ENCODE measurements around the gene DUS3L. TPM values are rescaled to one million over a fixed set of nuclear protein-coding genes. Genes with fewer than 3 reads are reported as not detected.

Gene DUS3L
- total and polyA plus RNA-seq, 2 experiments from 2014 or later: 26.7 to 28.9 TPM

DNA sequence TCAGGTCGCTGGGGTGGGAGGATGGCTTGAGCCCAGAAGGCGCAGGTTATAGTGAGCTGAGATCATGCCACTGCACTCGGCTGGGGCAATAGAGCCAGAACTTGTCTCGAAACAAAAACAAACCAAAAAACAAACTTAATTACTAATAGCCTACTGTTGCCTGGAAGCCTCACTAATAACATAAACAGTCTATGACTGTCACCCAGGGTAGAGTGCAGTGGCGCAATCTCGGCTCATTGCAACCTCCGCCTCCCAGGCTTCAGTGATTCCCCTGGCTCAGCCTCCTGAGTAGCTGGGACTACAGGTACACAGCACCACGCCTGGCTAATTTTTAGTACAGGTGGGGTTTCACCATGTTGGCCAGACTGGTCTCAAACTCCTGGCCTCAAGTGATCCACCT lies 52.5 kb downstream of the DUS3L start:
- H3K4me2 ChIP-seq: no peak overlapping the region
- DNase-seq (ENCODE audit: low spot score): no peak
- no peaks in the 10 kb centered on the region for H3K36me3 ChIP-seq (replicated peaks; ENCODE audit: insufficient read depth, low read depth)
- H3K9me3 ChIP-seq (ENCODE audit: low read depth): no peaks in the 10 kb centered on the region
- no peaks in the 10 kb centered on the region for H3K9me2 ChIP-seq (replicated peaks; ENCODE audit: insufficient read depth)
- WGBS (ENCODE audit: low lambda C conversion rate, missing lambda C conversion rate): 81% methylated on average over 8 of the region's 8 CpGs
- no peaks in the 10 kb centered on the region for H3K79me2 ChIP-seq
- TF ChIP-seq, protein P1, sequence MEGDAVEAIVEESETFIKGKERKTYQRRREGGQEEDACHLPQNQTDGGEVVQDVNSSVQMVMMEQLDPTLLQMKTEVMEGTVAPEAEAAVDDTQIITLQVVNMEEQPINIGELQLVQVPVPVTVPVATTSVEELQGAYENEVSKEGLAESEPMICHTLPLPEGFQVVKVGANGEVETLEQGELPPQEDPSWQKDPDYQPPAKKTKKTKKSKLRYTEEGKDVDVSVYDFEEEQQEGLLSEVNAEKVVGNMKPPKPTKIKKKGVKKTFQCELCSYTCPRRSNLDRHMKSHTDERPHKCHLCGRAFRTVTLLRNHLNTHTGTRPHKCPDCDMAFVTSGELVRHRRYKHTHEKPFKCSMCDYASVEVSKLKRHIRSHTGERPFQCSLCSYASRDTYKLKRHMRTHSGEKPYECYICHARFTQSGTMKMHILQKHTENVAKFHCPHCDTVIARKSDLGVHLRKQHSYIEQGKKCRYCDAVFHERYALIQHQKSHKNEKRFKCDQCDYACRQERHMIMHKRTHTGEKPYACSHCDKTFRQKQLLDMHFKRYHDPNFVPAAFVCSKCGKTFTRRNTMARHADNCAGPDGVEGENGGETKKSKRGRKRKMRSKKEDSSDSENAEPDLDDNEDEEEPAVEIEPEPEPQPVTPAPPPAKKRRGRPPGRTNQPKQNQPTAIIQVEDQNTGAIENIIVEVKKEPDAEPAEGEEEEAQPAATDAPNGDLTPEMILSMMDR (IDR thresholded peaks at IDR 0.05; ENCODE audit: poor library complexity): no peak
- TF ChIP-seq EZH2 (IDR thresholded peaks at IDR 0.05; ENCODE audit: borderline replicate concordance) (no peak), EZH2phosphoT487 (IDR thresholded peaks at IDR 0.05; ENCODE audit: low read depth, severe bottlenecking, unreplicated experiment) (no peak)
- H2AFZ ChIP-seq: no peak overlapping the region
- no peak overlapping the region for H3K4me3 ChIP-seq
- H4K20me1 ChIP-seq (ENCODE audit: insufficient read depth, poor library complexity, severe bottlenecking): no peaks in the 10 kb centered on the region
- H3K27me3 ChIP-seq: no peaks in the 10 kb centered on the region
- H3K4me1 ChIP-seq (ENCODE audit: insufficient read depth): no peaks in the 10 kb centered on the region
- no peak overlapping the region for H3K27ac ChIP-seq

Other genes starting within 250 kb of the DUS3L start
- 0.64 and 1.8 TPM in 2 replicates for gene TINCR, start 223.2 kb downstream of the DUS3L start, total RNA-seq
- gene TINCR, start 223.2 kb downstream of the DUS3L start, polyA plus RNA-seq: 2.4 and 4.9 TPM in 2 replicates
- 21.1 and 22.7 TPM in 2 replicates for gene SAFB2, start 168.4 kb downstream of the DUS3L start, total RNA-seq
- gene SAFB2, start 168.4 kb downstream of the DUS3L start, polyA plus RNA-seq: 42.6 and 67.5 TPM in 2 replicates
- gene SAFB, start 168.1 kb downstream of the DUS3L start, total RNA-seq: 42.0 and 50.2 TPM in 2 replicates
- 75.8 and 96.3 TPM in 2 replicates for gene SAFB, start 168.1 kb downstream of the DUS3L start, polyA plus RNA-seq
- gene MICOS13, start 110.6 kb downstream of the DUS3L start, total RNA-seq: 32.3 and 38.2 TPM in 2 replicates
- gene MICOS13, start 110.6 kb downstream of the DUS3L start, polyA plus RNA-seq: 120 and 157 TPM in 2 replicates
- gene HSD11B1L, start 110.1 kb downstream of the DUS3L start, total RNA-seq: 14.0 and 14.9 TPM in 2 replicates
- gene HSD11B1L, start 110.1 kb downstream of the DUS3L start, polyA plus RNA-seq: 25.1 and 26.0 TPM in 2 replicates
- gene RPL36, start 100.9 kb downstream of the DUS3L start, total RNA-seq: 637 and 1,059 TPM in 2 replicates
- gene RPL36, start 100.9 kb downstream of the DUS3L start, polyA plus RNA-seq: 917 and 990 TPM in 2 replicates
- gene LONP1, start 71.0 kb downstream of the DUS3L start, total RNA-seq: 61.6 and 63.0 TPM in 2 replicates
- 79.1 and 79.2 TPM in 2 replicates for gene LONP1, start 71.0 kb downstream of the DUS3L start, polyA plus RNA-seq
- not detected in 2 replicates for gene CATSPERD, start 70.5 kb downstream of the DUS3L start, total RNA-seq
- gene CATSPERD, start 70.5 kb downstream of the DUS3L start, polyA plus RNA-seq: not detected in 2 replicates
- gene PRR22, start 6.4 kb downstream of the DUS3L start, total RNA-seq: 0.13 and 1.2 TPM in 2 replicates
- 2.9 and 5.5 TPM in 2 replicates for gene PRR22, start 6.4 kb downstream of the DUS3L start, polyA plus RNA-seq
- 2.7 and 5.6 TPM in 2 replicates for gene NRTN, start 13.9 kb upstream of the DUS3L start, total RNA-seq
- gene NRTN, start 13.9 kb upstream of the DUS3L start, polyA plus RNA-seq: 31.1 and 35.6 TPM in 2 replicates
- 0.07 and 0.36 TPM in 2 replicates for gene FUT6, start 48.5 kb upstream of the DUS3L start, total RNA-seq
- 0.90 TPM in 1 of 2 replicates, not detected in the other for gene FUT6, start 48.5 kb upstream of the DUS3L start, polyA plus RNA-seq
- 0.08 TPM in 1 of 2 replicates, not detected in the other for gene FUT3, start 60.3 kb upstream of the DUS3L start, total RNA-seq
- gene FUT3, start 60.3 kb upstream of the DUS3L start, polyA plus RNA-seq: 0.45 TPM in 1 of 2 replicates, not detected in the other
- gene FUT5, start 79.4 kb upstream of the DUS3L start, total RNA-seq: not detected in 2 replicates
- not detected in 2 replicates for gene FUT5, start 79.4 kb upstream of the DUS3L start, polyA plus RNA-seq
- 158 and 171 TPM in 2 replicates for gene NDUFA11, start 112.6 kb upstream of the DUS3L start, total RNA-seq
- gene NDUFA11, start 112.6 kb upstream of the DUS3L start, polyA plus RNA-seq: 437 and 441 TPM in 2 replicates
- gene VMAC, start 113.7 kb upstream of the DUS3L start, total RNA-seq: 4.3 and 5.9 TPM in 2 replicates
- gene VMAC, start 113.7 kb upstream of the DUS3L start, polyA plus RNA-seq: 3.1 and 4.5 TPM in 2 replicates
- 7.5 and 15.5 TPM in 2 replicates for gene CAPS, start 123.1 kb upstream of the DUS3L start, total RNA-seq
- gene CAPS, start 123.1 kb upstream of the DUS3L start, polyA plus RNA-seq: 17.8 and 23.1 TPM in 2 replicates
- 51.0 and 78.1 TPM in 2 replicates for gene RANBP3, start 187.0 kb upstream of the DUS3L start, total RNA-seq
- gene RANBP3, start 187.0 kb upstream of the DUS3L start, polyA plus RNA-seq: 10.4 and 16.4 TPM in 2 replicates